HG03103 (cell line): Measurements from ENCODE around the gene ALG5.

ENCODE experiments used
- ATAC-seq: cut with Tn5 transposase; IDR thresholded peaks from one replicate; pipeline ENCODE4 v1.9.1; 2021; ENCODE audit warnings: low read depth; ENCODE audit not compliant: unreplicated experiment

Gene ALG5

GRCh38 chr13:36999054-36999714 lies at the start of gene ALG5:
Gene ALG5, minus strand, starts transcription at chr13:36999340. Its CDS starts 40 bp downstream, at chr13:36999300.
- ATAC-seq = peak; percentile 71

GRCh38 chr13:37047846-37048245 lies 48.7 kb upstream of the ALG5 start:
- ATAC-seq = no peak

GRCh38 chr13:37047032-37047431 lies 47.9 kb upstream of the ALG5 start:
- ATAC-seq = no peak

- ATAC-seq = no peak
These were observed 46.9 kb upstream of the ALG5 start for GRCh38 chr13:37046062-37046461.

- no peak for ATAC-seq
These were observed 41.6 kb upstream of the ALG5 start for GRCh38 chr13:37040789-37041188.

- no peak for ATAC-seq
These were observed 40.8 kb upstream of the ALG5 start for GRCh38 chr13:37039896-37040295.

- ATAC-seq = no peak
These were observed 38.1 kb upstream of the ALG5 start for GRCh38 chr13:37037241-37037640.

- ATAC-seq = no peak
These were observed 30.5 kb upstream of the ALG5 start for GRCh38 chr13:37029617-37030016.

- ATAC-seq = no peak
These were observed 28.5 kb upstream of the ALG5 start for GRCh38 chr13:37027639-37028038.

GRCh38 chr13:37026771-37027170 lies 27.6 kb upstream of the ALG5 start:
- no peak for ATAC-seq

- ATAC-seq = no peak
These were observed 24.7 kb upstream of the ALG5 start for GRCh38 chr13:37023871-37024270.

GRCh38 chr13:37014609-37015008 lies 15.5 kb upstream of the ALG5 start:
- no peak for ATAC-seq

- no peak for ATAC-seq
These were observed 12.6 kb upstream of the ALG5 start for GRCh38 chr13:37011788-37012187.

GRCh38 chr13:37011002-37011401 lies 11.9 kb upstream of the ALG5 start:
- no peak for ATAC-seq

- ATAC-seq = no peak
These were observed 11.3 kb upstream of the ALG5 start for GRCh38 chr13:37010424-37010823.

GRCh38 chr13:37009692-37010091 lies 10.6 kb upstream of the ALG5 start:
- no peak for ATAC-seq

- ATAC-seq = no peak
These were observed 2.7 kb upstream of the ALG5 start for GRCh38 chr13:37001921-37002250.

- ATAC-seq = no peak
These were observed 507 bp downstream of the ALG5 start for GRCh38 chr13:36998624-36999041.

GRCh38 chr13:36997716-36998427 lies 1.3 kb downstream of the ALG5 start:
- ATAC-seq = no peak

- no peak for ATAC-seq
These were observed 6.8 kb downstream of the ALG5 start for GRCh38 chr13:36992362-36992761.

- no peak for ATAC-seq
These were observed 12.5 kb downstream of the ALG5 start for GRCh38 chr13:36986462-36987240.
